ENCODE results near the gene SAMD5.

SAMD5 gene

DNA sequence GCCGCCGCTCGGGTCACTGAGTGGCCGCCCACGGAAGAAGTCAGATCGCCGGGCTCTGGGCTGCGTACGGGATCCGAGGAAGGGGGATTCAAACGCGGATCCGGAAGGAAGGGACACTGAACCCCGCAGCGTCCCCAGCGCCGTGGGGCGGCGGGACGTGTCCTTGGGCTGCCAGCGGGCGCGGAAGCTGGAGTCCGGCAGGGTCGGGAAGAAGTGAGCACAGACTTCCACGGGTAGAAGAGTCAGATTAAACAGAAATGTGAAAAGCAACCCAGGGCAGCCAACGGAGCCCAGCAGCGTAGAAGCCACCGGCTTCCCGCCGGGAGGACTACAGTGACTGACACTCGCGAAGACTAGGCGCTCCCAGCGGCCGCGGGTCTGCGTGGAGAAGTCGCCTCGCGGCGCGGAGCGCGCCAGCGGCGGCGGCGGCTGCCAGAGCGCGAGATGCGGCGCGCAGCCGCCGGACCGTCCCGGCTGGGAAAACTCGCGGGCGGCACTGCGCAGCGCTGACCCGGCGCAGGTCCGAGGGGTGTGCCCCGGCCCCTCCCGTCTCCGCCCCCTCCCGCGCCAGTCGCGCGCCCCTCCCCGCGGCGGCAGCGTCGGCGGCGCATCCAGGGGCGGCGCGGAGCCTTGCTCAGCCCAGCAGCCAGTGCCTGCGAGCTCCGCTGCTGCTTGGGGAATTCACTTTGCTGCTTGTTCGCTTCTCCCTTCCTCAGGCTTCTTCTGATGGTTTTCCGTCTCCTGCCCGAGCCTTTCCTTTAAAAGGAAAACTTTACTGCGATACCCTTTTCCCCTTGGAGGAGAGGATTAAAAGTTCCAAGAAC, at the start of gene SAMD5:
Gene SAMD5 (plus strand): TSS at position 649 of the 824 bp plus-strand sequence. CDS start 239 bp downstream, outside the sequence.
- peak; percentile 86 for DNase-seq (ENCODE audit: low spot score)

DNA sequence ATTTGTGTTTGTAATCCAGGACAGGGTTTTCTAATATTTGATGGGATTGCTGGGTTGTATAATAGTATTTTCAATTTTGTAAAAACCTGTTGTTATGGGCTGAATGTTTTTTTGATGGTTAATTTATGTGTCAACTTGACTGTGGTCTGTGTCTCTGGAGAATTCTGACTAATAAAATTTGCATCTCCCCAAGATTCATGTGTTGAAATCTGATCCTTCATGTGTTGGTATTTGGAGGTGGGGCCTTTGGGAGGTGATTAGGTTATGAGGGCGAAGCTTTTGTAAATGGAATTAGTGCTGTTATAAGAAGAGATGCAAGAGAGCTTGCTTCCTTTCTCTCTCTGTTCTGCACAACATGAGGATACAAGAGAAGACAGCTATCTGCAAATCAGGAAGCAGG, 48.7 kb upstream of the SAMD5 start:
- DNase-seq (ENCODE audit: low spot score): no peak

- DNase-seq (ENCODE audit: low spot score): no peak
These were observed 44.8 kb upstream of the SAMD5 start for GRCh38 chr6:147463651-147464050.

DNA sequence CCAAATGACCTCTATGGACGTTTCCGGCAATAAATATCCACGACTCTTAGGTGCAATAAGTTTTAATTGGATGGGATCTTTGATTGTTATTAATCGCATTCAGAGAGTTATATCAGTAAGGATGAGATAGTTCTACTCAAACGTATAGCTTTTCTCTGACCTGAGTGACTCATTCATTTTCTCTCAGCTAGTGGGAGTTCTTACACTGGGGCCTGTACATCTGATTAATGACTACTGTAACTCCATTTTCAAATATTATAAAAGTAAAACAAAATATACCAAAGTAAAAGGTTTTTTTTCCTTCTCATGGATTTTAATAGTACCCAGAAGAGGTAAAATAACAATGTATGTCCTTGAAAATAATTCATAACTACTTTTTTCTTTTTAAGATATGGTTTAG, 41.1 kb upstream of the SAMD5 start:
- DNase-seq (ENCODE audit: low spot score): no peak

- no peak for DNase-seq (ENCODE audit: low spot score)
These were observed 40.6 kb upstream of the SAMD5 start for GRCh38 chr6:147467886-147468285.

GRCh38 chr6:147468634-147469033, 39.9 kb upstream of the SAMD5 start:
- peak; percentile 25 for DNase-seq (ENCODE audit: low spot score)

DNA sequence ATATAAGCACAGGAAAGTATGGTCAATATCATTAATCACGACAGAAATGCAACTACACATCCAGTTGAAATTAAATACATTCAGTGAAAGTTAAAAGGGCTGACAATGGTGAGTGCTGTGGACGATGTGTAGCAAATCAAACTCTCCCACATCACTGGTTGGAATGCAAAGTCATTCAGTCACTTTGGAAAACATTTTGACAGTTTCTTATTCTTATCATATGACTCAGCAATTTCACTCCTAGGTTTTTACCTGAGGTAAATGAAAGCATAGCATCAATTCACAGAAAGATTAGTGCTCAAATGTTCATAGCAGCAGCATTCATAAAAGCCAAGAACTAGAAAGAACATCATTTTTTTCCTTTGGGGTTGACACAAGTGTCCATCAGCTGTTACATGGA, 28.6 kb upstream of the SAMD5 start:
- DNase-seq (ENCODE audit: low spot score): no peak

GRCh38 chr6:147486683-147487082, 21.8 kb upstream of the SAMD5 start:
- no peak for DNase-seq (ENCODE audit: low spot score)

DNA sequence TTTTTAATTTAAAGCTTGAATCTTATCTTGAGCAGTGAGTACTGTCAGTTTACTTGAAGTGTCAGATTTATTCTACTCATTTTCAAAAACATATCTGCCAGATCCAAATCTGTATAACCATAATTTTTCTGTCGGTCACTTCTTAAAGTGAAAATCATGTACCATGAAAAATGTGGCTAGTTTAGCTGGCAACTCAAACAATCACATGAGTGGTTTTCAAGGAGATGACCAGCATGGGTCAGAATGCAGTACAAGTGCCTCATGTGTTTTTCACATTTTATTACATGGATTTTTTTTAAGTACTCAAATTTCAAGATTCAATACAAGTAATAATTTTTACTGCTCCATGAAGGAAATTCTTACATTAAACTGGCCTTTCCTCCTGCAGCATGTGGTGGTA, 11.0 kb upstream of the SAMD5 start:
- no peak for DNase-seq (ENCODE audit: low spot score)

GRCh38 chr6:147503587-147503986, 4.9 kb upstream of the SAMD5 start:
- DNase-seq (ENCODE audit: low spot score): peak; percentile 21

DNA sequence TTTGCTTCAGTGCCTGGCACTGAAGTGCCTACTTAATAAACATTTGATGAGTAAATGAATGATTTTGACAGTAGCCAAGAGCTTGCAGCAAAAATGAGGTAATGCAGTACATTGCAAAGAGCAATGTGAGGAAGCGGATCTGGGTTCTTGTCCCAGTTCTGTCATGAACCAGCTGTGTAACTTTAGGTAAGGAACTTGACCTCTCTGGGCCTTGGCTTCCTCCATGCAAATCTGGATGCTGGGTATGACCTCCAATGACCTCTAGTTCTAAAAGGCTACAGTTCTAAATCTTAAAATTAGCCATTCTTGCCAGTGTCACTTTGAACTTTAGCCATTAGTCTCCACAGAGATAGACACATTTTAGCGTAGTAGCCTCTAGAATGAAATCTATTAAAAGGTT, 3.6 kb upstream of the SAMD5 start:
- DNase-seq (ENCODE audit: low spot score): no peak

- DNase-seq (ENCODE audit: low spot score): peak; percentile 79
These were observed 1.8 kb upstream of the SAMD5 start for GRCh38 chr6:147506704-147507114.

DNA sequence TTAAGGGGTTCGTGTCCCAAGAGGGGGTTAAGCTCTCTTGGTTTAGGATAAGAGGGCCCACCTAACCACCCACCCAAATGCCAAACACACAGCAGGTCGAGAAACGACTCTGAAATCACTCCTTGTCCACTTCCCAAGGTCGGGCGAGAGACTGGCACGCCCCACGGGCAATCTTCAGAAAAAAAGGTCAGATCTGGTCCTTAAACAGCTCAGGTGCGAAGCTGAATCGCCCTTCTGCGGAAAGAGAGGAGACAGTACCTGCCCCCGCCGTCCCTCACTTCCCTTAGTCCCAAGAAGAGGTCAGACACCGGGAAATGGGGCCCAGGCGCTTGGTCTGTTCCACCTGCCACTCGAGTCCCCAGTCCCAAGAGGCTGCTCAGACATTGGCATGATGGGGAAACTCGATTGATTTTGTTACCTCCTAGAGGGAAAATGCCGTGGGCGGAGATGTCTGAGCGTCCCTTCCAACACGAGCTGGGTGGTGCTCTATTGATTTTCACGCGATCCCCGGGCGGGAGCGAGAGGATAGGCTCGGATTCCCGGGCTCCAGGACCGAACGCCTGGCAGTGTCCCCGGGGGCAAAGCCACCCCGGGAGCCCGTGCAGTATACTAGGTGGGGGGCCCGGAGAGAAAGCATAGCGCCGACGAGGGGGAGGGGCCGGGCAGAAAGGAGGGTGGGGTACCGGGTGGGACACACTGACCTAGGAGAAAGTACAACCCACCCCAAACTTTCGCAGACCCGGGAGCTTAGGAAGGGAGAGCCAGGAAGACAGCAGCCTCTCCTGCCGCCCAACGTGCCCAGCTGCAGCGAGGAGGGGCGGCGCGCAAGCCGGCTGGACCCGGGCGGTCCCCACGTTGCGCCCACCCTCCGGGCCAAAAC, 1.1 kb upstream of the SAMD5 start:
- DNase-seq (ENCODE audit: low spot score): peak; percentile 40

DNA sequence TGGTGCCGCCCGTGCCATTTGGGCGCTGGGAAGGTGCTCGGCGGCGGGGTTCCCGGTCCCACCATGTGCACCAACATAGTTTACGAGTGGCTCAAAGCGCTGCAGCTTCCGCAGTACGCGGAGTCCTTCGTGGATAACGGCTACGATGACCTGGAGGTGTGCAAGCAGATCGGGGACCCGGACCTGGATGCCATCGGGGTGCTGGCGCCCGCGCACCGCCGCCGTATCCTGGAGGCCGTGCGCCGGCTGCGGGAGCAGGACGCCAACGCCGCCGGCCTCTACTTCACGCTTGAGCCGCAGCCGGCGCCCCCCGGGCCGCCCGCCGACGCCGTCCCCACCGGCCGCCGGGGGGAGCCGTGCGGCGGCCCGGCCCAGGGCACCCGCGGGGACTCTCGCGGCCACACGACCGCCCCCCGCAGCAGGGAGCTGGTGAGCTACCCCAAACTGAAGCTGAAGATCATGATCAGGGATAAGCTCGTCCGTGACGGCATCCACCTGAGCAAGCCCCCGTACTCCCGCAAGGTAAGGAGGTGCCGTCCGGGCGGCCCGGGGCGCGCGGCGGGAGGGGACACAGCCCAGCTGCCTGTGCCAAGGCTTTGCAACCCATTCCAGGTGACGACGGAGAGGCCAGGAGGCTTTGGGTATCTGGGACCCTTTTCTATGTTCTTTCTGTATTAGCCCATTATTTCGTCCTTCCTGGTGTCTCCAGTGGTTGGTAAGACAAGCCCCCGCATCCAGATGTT, 547 bp downstream of the SAMD5 start:
- DNase-seq (ENCODE audit: low spot score): peak; percentile 54

- DNase-seq (ENCODE audit: low spot score): no peak
These were observed 1.4 kb downstream of the SAMD5 start for GRCh38 chr6:147509891-147510290.

- no peak for DNase-seq (ENCODE audit: low spot score)
These were observed 2.6 kb downstream of the SAMD5 start for GRCh38 chr6:147510929-147511590.

DNA sequence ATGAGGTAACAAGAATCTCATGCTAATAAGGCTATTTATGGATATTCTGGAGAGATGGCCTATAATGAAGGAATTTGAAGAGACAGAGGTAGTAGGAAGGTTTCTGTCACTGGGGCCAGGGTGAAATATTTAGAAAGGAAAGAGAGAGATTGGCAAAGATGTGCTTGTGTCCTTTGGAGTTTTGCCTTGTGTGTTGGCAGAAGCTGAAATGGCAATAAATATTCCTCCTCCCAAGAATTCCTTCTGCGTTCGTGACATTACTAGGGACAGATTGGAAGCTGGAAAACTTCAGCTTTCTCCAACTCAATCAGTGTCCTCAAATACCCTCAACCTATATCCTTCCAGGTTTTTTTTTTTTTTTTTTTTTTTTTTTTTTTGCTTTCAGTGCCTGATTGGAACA, 6.3 kb downstream of the SAMD5 start:
- no peak for DNase-seq (ENCODE audit: low spot score)

GRCh38 chr6:147515327-147515726, 6.8 kb downstream of the SAMD5 start:
- DNase-seq (ENCODE audit: low spot score): no peak

- no peak for DNase-seq (ENCODE audit: low spot score)
These were observed 14.1 kb downstream of the SAMD5 start for GRCh38 chr6:147522597-147522996.

DNA sequence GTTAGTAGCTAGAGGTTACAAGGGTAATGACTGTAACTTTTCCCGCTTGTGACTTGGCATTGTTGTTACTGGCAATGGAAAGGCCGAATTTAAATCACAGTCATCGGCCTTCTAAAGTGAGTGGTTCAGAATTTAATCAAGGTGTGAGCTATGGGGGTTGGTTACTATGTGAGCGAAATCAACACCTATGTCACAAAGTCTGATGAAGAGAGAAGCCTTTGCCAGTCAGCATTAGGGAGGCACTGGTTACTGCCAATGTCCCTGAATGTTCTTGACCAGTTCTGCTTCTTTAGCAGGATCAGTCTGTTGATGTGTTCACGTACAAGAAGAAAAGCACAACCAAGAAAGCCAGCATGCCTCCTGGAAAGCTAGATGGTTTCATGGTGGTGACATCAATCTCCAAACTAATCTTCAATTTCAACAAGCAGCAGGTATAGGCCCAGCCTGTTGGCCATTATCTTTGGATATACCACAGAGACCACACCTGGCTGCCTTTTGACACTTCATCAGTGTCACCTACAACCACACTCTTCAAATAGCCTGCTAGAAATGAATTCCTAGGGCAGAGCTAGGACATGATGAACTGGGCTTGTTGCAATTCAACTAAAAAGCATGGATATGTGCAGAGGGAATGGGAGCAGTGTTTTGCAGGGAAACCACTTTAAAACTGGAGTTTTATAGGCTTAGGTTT, 17.2 kb downstream of the SAMD5 start:
- no peak for DNase-seq (ENCODE audit: low spot score)

DNA sequence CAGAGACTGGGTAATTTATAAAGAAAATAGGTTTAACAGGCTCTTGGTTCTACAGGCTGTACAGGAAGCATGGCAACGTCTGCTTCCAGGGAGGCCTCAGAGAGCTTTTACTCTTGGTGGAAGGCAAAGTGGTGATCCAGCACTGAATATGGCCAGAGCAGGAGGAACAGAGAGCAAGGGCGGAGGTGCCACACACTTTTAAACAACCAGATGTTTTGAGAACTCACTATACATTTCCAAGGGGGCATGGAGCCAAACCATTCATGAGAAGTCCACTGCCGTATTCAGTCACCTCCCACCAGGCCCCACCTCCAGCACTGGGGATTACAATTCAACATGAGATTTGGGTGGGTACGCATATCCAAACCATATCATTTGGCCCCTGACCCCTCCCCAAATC, 18.7 kb downstream of the SAMD5 start:
- DNase-seq (ENCODE audit: low spot score): no peak
